Measurements from ENCODE around the gene TRIP12. TPM values are rescaled to one million over a fixed set of nuclear protein-coding genes. Genes with fewer than 3 reads are reported as not detected.

TRIP12 gene
- total and polyA plus RNA-seq, 2 of the 13 experiments (the other 11 are each of a cell fraction or from before 2014, with no cell fraction given), result 72.1 to 153 TPM

- TF ChIP-seq ARID5B (CRISPR knock-in tag; IDR thresholded peaks at IDR 0.05) (peak; percentile 68), BRF2 (CRISPR knock-in tag; IDR thresholded peaks at IDR 0.05) (no peak; the same call in 1 of the 2 replicates), ZNF275 (CRISPR knock-in tag; IDR thresholded peaks at IDR 0.05; ENCODE audit: borderline replicate concordance) (0 out of 2 replicates have a peak, but pooled peaks have one; percentile 22), TFDP1 (CRISPR knock-in tag; IDR thresholded peaks at IDR 0.05; ENCODE audit: borderline replicate concordance) (peak; percentile 29; the same call in 1 of the 2 replicates), HOXA7 (CRISPR knock-in tag; IDR thresholded peaks at IDR 0.05) (no peak), ZFAT (CRISPR knock-in tag; conservative IDR thresholded peaks at IDR 0.05) (no peak), THAP8 (CRISPR knock-in tag; IDR thresholded peaks at IDR 0.05; ENCODE audit: borderline replicate concordance) (0 out of 2 replicates have a peak, but pooled peaks have one; percentile 36), ISX (CRISPR knock-in tag; conservative IDR thresholded peaks at IDR 0.05) (no peak), NCOR1 (IDR thresholded peaks at IDR 0.05; ENCODE audit: borderline replicate concordance, low read length) (no peak), ZNF225 (CRISPR knock-in tag; IDR thresholded peaks at IDR 0.05) (no peak; the same call in none of the 2 replicates), NCOA5 (CRISPR knock-in tag; IDR thresholded peaks at IDR 0.05) (no peak), ZNF160 (CRISPR knock-in tag; IDR thresholded peaks at IDR 0.05) (no peak), ZHX1 (CRISPR knock-in tag; IDR thresholded peaks at IDR 0.05; ENCODE audit: low read depth) (no peak), ZNF788 (CRISPR knock-in tag; IDR thresholded peaks at IDR 0.05; ENCODE audit: borderline replicate concordance) (peak; percentile 35; the same call in 1 of the 2 replicates), ZMYM2 (CRISPR knock-in tag; IDR thresholded peaks at IDR 0.05) (no peak), ZBTB38 (CRISPR knock-in tag; IDR thresholded peaks at IDR 0.05) (no peak), ZNF790 (CRISPR knock-in tag; IDR thresholded peaks at IDR 0.05; ENCODE audit: borderline replicate concordance) (no peak)
These were observed 206.9 kb downstream of the TRIP12 start (continued) for GRCh38 chr2:229714736-229715541.
